ENCODE data around the gene KATNB1. TPM values are rescaled to one million over a fixed set of nuclear protein-coding genes. Genes with fewer than 3 reads are reported as not detected.
A peak's percentile ranks its signal among the peaks of the same experiment; 100 is the strongest.

The KATNB1 gene
- polyA plus RNA-seq, 3 donors = 16.9 to 35.6 (median 17.7) TPM

- H3K9ac ChIP-seq (ENCODE audit: insufficient read depth, low read length, poor library complexity, severe bottlenecking) = no peak overlapping the region
- H2AFZ ChIP-seq (ENCODE audit: insufficient read depth, low read depth, low read length, poor library complexity, severe bottlenecking) = no peak overlapping the region
- no peaks in the 10 kb centered on the region for H3K36me3 ChIP-seq (replicated peaks in 1 of 2; ENCODE audit: control insufficient read depth in 1 of 2, insufficient read depth in 2 of 2, low read length in 2 of 2)
- H3K79me2 ChIP-seq (ENCODE audit: insufficient read depth, low read length) = no peaks in the 10 kb centered on the region
- Mint-ChIP-seq H3K27ac (peak overlapping the region in 3 of 7 donors; percentile 25 to 77 (median 45)), H3K27me3 (ENCODE audit: low read depth in 3 of 3) (peaks cover 0 to 6% (median 2%) of the 10 kb centered on the region in 3 donors), H3K4me3 (no peak overlapping the region), H3K4me1 (peaks cover 3% of the 10 kb centered on the region), H3K36me3 (no peaks in the 10 kb centered on the region), H3K9me3 (peaks cover 0 to 3% (median 0%) of the 10 kb centered on the region in 7 donors)
- no peak overlapping the region for H3K4me3 ChIP-seq (replicated peaks in 1 of 3; ENCODE audit: low read depth in 2 of 3, low read length in 3 of 3)
- no peaks in the 10 kb centered on the region for H4K20me1 ChIP-seq (ENCODE audit: insufficient read depth, low read length)
- H3K4me1 ChIP-seq (ENCODE audit: control insufficient read depth in 1 of 2, insufficient read depth in 2 of 2, low read length in 2 of 2) = no peaks in the 10 kb centered on the region
- H3K9me3 ChIP-seq (replicated peaks in 1 of 2; ENCODE audit: control insufficient read depth in 1 of 2, insufficient read depth in 1 of 2, low read length in 2 of 2) = no peaks in the 10 kb centered on the region
- DNase-seq = peak; percentile 36 to 71 (median 43)
- no peak overlapping the region for H3K4me2 ChIP-seq (replicated peaks; ENCODE audit: extremely low read depth, low read length, poor library complexity, severe bottlenecking)
- intact Hi-C loops (cut with micrococcal nuclease) = no loop called here
- no peaks in the 10 kb centered on the region for H3K27me3 ChIP-seq (ENCODE audit: control insufficient read depth in 2 of 2, insufficient read depth in 2 of 2, low read length in 2 of 2)
- no peak overlapping the region for H3K27ac ChIP-seq (ENCODE audit: low read depth in 1 of 2, low read length in 2 of 2)
- no peak for TF ChIP-seq CTCF (IDR thresholded peaks at IDR 0.05)
- 62% methylated on average over 4 of the region's 6 CpGs for WGBS (ENCODE audit: insufficient coverage)
These were observed 29.0 kb downstream of the KATNB1 start for GRCh38 chr16:57764341-57765159.

- Histone ChIP-seq H4K20me1 (ENCODE audit: insufficient read depth, low read length) (no peaks in the 10 kb centered on the region), H3K9ac (ENCODE audit: insufficient read depth, low read length, poor library complexity, severe bottlenecking) (no peak overlapping the region), H3K4me3 (replicated peaks in 1 of 3; ENCODE audit: low read depth in 2 of 3, low read length in 3 of 3) (no peak overlapping the region), H3K27me3 (ENCODE audit: control insufficient read depth in 2 of 2, insufficient read depth in 2 of 2, low read length in 2 of 2) (no peaks in the 10 kb centered on the region), H3K4me1 (ENCODE audit: control insufficient read depth in 1 of 2, insufficient read depth in 2 of 2, low read length in 2 of 2) (no peaks in the 10 kb centered on the region), H3K27ac (ENCODE audit: low read depth in 1 of 2, low read length in 2 of 2) (no peak overlapping the region), H3K9me3 (replicated peaks in 1 of 2; ENCODE audit: control insufficient read depth in 1 of 2, insufficient read depth in 1 of 2, low read length in 2 of 2) (no peaks in the 10 kb centered on the region), H2AFZ (ENCODE audit: insufficient read depth, low read depth, low read length, poor library complexity, severe bottlenecking) (no peak overlapping the region), H3K36me3 (replicated peaks in 1 of 2; ENCODE audit: control insufficient read depth in 1 of 2, insufficient read depth in 2 of 2, low read length in 2 of 2) (no peaks in the 10 kb centered on the region), H3K4me2 (replicated peaks; ENCODE audit: extremely low read depth, low read length, poor library complexity, severe bottlenecking) (no peak overlapping the region), H3K79me2 (ENCODE audit: insufficient read depth, low read length) (no peaks in the 10 kb centered on the region)
- H3K27me3 Mint-ChIP-seq (ENCODE audit: low read depth in 3 of 3) = peaks cover 0 to 7% (median 2%) of the 10 kb centered on the region in 3 donors
- DNase-seq = no peak
- H3K9me3 Mint-ChIP-seq = peaks cover 0 to 2% (median 0%) of the 10 kb centered on the region in 7 donors
- intact Hi-C loops (cut with micrococcal nuclease) = no loop called here
- no peak for TF ChIP-seq CTCF (IDR thresholded peaks at IDR 0.05)
- peaks cover 3% of the 10 kb centered on the region for H3K4me1 Mint-ChIP-seq
- WGBS (ENCODE audit: insufficient coverage) = 93% methylated on average over 14 of the region's 17 CpGs
- H3K4me3 Mint-ChIP-seq = no peak overlapping the region
- peak overlapping the region in 2 of 7 donors; percentile 27 to 51 for H3K27ac Mint-ChIP-seq
- no peaks in the 10 kb centered on the region for H3K36me3 Mint-ChIP-seq
These were observed 29.7 kb downstream of the KATNB1 start for GRCh38 chr16:57765160-57765728.

Data from CD14-positive monocyte (primary cell).